Measurements from ENCODE around the gene B2M.

B2M gene

GRCh38 chr15:44711096-44711742 is at the start of gene B2M, which contains the start of gene PATL2:
B2M (plus strand) TSS chr15:44711517; CDS start chr15:44711547, 30 bp downstream.
PATL2 (minus strand) TSS chr15:44711323; CDS start chr15:44676490, 34,833 bp downstream.
- TF ChIP-seq CTCF (IDR thresholded peaks at IDR 0.05; ENCODE audit: low read depth, low read length, poor library complexity, severe bottlenecking) (no peak), EZH2phosphoT487 (IDR thresholded peaks at IDR 0.05; ENCODE audit: borderline replicate concordance, low read length) (no peak)

GRCh38 chr15:44661576-44661975 is 49.7 kb upstream of the B2M start:
- TF ChIP-seq CTCF (IDR thresholded peaks at IDR 0.05; ENCODE audit: low read depth, low read length, poor library complexity, severe bottlenecking) (no peak), EZH2phosphoT487 (IDR thresholded peaks at IDR 0.05; ENCODE audit: borderline replicate concordance, low read length) (no peak)
- Histone ChIP-seq H3K4me2 (ENCODE audit: low read length) (peak overlapping the region; percentile 98), H3K36me3 (ENCODE audit: control insufficient read depth, low read length) (peaks cover 42% of the 10 kb centered on the region), H3K9me3 (ENCODE audit: control insufficient read depth, insufficient read depth, low read length) (no peaks in the 10 kb centered on the region), H3K79me2 (ENCODE audit: control insufficient read depth, low read length) (peaks cover 29% of the 10 kb centered on the region), H3K27ac (ENCODE audit: low read depth, low read length) (no peak overlapping the region), H3K9me2 (replicated peaks; ENCODE audit: control insufficient read depth, low read length) (no peaks in the 10 kb centered on the region), H3F3A (ENCODE audit: control insufficient read depth, insufficient read depth) (peaks cover 9% of the 10 kb centered on the region), H3K4me3 (ENCODE audit: low read length) (peak overlapping the region; percentile 99), H3K4me1 (ENCODE audit: control insufficient read depth, low read length) (peaks cover 28% of the 10 kb centered on the region), H3K27me3 (ENCODE audit: control insufficient read depth, low read length) (no peaks in the 10 kb centered on the region), H4K20me1 (ENCODE audit: control insufficient read depth, insufficient read depth, low read depth, low read length) (no peaks in the 10 kb centered on the region)

More at GRCh38 chr15:44711096-44711742, at the start of gene B2M, which contains the start of gene PATL2:
- H3F3A ChIP-seq (ENCODE audit: control insufficient read depth, insufficient read depth): peaks cover 27% of the 10 kb centered on the region
- peak within 1 kb of the TSS; percentile 90 for H3K4me3 ChIP-seq (ENCODE audit: low read length)
- no peaks in the 10 kb centered on the region for H3K9me2 ChIP-seq (replicated peaks; ENCODE audit: control insufficient read depth, low read length)
- H3K27me3 ChIP-seq (ENCODE audit: control insufficient read depth, low read length): no peaks in the 10 kb centered on the region
- H3K4me1 ChIP-seq (ENCODE audit: control insufficient read depth, low read length): peaks cover 43% of the 10 kb centered on the region
- H4K20me1 ChIP-seq (ENCODE audit: control insufficient read depth, insufficient read depth, low read depth, low read length): peaks cover 34% of the 10 kb centered on the region; the same call in 1 of the 2 replicates
- peak within 1 kb of the TSS; percentile 74 for H3K4me2 ChIP-seq (ENCODE audit: low read length)
- peaks cover 55% of the 10 kb centered on the region for H3K79me2 ChIP-seq (ENCODE audit: control insufficient read depth, low read length)
- H3K36me3 ChIP-seq (ENCODE audit: control insufficient read depth, low read length): peaks cover 48% of the 10 kb centered on the region
- no peaks in the 10 kb centered on the region for H3K9me3 ChIP-seq (ENCODE audit: control insufficient read depth, insufficient read depth, low read length)
- H3K27ac ChIP-seq (ENCODE audit: low read depth, low read length): peak within 1 kb of the TSS; percentile 80

GRCh38 chr15:44662478-44663409 is 48.6 kb upstream of the B2M start:
- Histone ChIP-seq H4K20me1 (ENCODE audit: control insufficient read depth, insufficient read depth, low read depth, low read length) (no peaks in the 10 kb centered on the region), H3K4me3 (ENCODE audit: low read length) (peak overlapping the region; percentile 99), H3K4me2 (ENCODE audit: low read length) (peak overlapping the region; percentile 98), H3K27me3 (ENCODE audit: control insufficient read depth, low read length) (no peaks in the 10 kb centered on the region), H3K79me2 (ENCODE audit: control insufficient read depth, low read length) (peaks cover 29% of the 10 kb centered on the region), H3F3A (ENCODE audit: control insufficient read depth, insufficient read depth) (peaks cover 9% of the 10 kb centered on the region), H3K27ac (ENCODE audit: low read depth, low read length) (peak overlapping the region; percentile 90), H3K9me2 (replicated peaks; ENCODE audit: control insufficient read depth, low read length) (no peaks in the 10 kb centered on the region), H3K4me1 (ENCODE audit: control insufficient read depth, low read length) (peaks cover 33% of the 10 kb centered on the region), H3K36me3 (ENCODE audit: control insufficient read depth, low read length) (peaks cover 30% of the 10 kb centered on the region), H3K9me3 (ENCODE audit: control insufficient read depth, insufficient read depth, low read length) (no peaks in the 10 kb centered on the region)
- TF ChIP-seq EZH2phosphoT487 (IDR thresholded peaks at IDR 0.05; ENCODE audit: borderline replicate concordance, low read length) (no peak), CTCF (IDR thresholded peaks at IDR 0.05; ENCODE audit: low read depth, low read length, poor library complexity, severe bottlenecking) (no peak)

Measured in DOHH2 (cell line).